Ovary (tissue), 9 donors: ENCODE results near the gene CHRM4. TPM values are rescaled to one million over a fixed set of nuclear protein-coding genes. Genes with fewer than 3 reads are reported as not detected.

ENCODE experiments used
- DNase-seq, 5 donors: peaks; one replicate each; pipeline ENCODE4 v3.0.0-alpha.2; 2019 to 2020
- H3K27ac ChIP-seq, 2 donors: fragments of 200-600 bp; one replicate each; pipeline versions ENCODE4 v1.5.1 to v1.8.0; 2019 to 2022
- H3K27me3 ChIP-seq: fragments of 200-600 bp; one replicate; pipeline ENCODE4 v1.8.0; 2022
- H3K36me3 ChIP-seq: fragments of 200-600 bp; sonication (generic); one replicate; pipeline ENCODE4 v1.5.1; 2019
- H3K4me1 ChIP-seq: one replicate; pipeline ENCODE4 v1.8.1; 2013; ENCODE audit warnings: mild to moderate bottlenecking, moderate library complexity; ENCODE audit not compliant: insufficient read depth
- H3K4me3 ChIP-seq: fragments of 200-600 bp; sonication (generic); one replicate; pipeline ENCODE4 v1.5.1; 2017
- H3K9me3 ChIP-seq, 2 donors: fragments of 200-600 bp in 1 of 2; sonication (generic) in 1 of 2; one replicate each; pipeline versions ENCODE4 v1.5.1 to v1.8.1; 2013 to 2019; ENCODE audit warnings: mild to moderate bottlenecking in 1 of 2, moderate library complexity in 1 of 2
- EP300 ChIP-seq: sonication (generic); formaldehyde crosslinking; IDR thresholded peaks from one replicate; pipeline ENCODE4 v1.6.1; 2017; ENCODE audit warnings: antibody characterized with exemption
- POLR2A ChIP-seq: fragments of 450-650 bp; IDR thresholded peaks from one replicate; pipeline ENCODE4 v1.6.1; 2017; ENCODE audit warnings: antibody characterized with exemption, mild to moderate bottlenecking, moderate library complexity
- WGBS, 3 donors: extraction: QIAGEN DNeasy Blood & Tissue Kit in 1 of 3; methylation state at CpG; one replicate each; pipeline versions ENCODE4 v1.1.5 to v1.1.7; 2013 to 2017; 5-methylcytosine and 5-hydroxymethylcytosine counted together
- intact Hi-C, 4 donors: fragments of 100-400 bp; cut with DNase I; formaldehyde crosslinking; loops; one replicate each; pipeline versions ENCODE4 v1.11.0 to v1.15.1; 2022 to 2023
- polyA plus RNA-seq, 2 donors: library from polyadenylated mRNA; stranded (reverse); fragments of 200-250 nt in 1 of 2; fragments of 350-450 nt in 1 of 2; fragmentation: Illumina TruSeq in 1 of 2; extraction: RNeasy Lipid Tissue Mini Kit (QIAGEN cat#74804) in 1 of 2; gene quantifications; one replicate each; pipeline ENCODE4 v1.2.3, GENCODE V29; 2013 to 2014
- total RNA-seq, 7 donors: library from RNA; depleted of rRNA in 2 of 7; stranded (reverse); fragments of >200 nt in 2 of 7; fragmentation: NEBNext Ultra II Directional in 3 of 7; extraction: Animal tissue kit (Norgen Biotek cat#: 25700) in 3 of 7; gene quantifications; one replicate each; pipeline versions ENCODE4 v1.1.0 to v1.2.4, GENCODE V29; 2016 to 2023
- TF ChIP-seq, protein P1 (sequence below), 3 donors: fragments of 450-650 bp in 2 of 3; fragments of 200-600 bp in 1 of 3; IDR thresholded peaks; one replicate each; pipeline versions ENCODE4 v1.5.1 to v1.8.0; 2016 to 2022; ENCODE audit warnings: antibody characterized with exemption in 3 of 3, mild to moderate bottlenecking in 1 of 3
- donor health status: DM: no; HTN: no; CAD: no; lungs with moderate emphysema.
- donor health status: DM: no; HTN: no; CAD: no.
- donor health status: Bipolar disorder and iron deficiency.
- donor health status: DM: yes; HTN: yes; CAD: no.
- donor health status: DM: no; HTN: no; CAD: no.
- donor health status: DM: yes; HTN: yes; CAD: no.

The CHRM4 gene
- total and polyA plus RNA-seq, 9 donors, result 0.16 to 0.42 (median 0.21) TPM; not detected in 3

DNA sequence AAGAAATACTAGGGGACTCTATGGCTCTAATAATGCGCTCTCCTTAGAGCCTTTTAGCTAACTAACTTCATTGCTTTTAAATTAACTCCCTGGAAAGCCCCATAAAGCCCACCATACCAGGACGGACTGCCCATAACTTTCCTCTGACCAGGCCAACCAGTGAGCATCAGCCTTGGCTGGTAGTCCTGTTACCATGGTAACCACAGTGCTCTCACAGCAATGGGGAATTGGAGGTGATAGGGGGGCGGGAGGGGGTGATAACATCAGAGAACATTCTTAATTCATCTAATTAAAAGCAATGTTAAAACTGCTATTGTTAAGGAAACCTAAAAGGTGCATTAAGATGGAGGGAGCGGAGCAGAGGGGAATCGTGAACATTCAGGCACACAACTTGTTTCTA is 27.2 kb upstream of the CHRM4 start:
- no peaks in the 10 kb centered on the region for H3K36me3 ChIP-seq
- no peak for TF ChIP-seq POLR2A
- TF ChIP-seq, protein P1, sequence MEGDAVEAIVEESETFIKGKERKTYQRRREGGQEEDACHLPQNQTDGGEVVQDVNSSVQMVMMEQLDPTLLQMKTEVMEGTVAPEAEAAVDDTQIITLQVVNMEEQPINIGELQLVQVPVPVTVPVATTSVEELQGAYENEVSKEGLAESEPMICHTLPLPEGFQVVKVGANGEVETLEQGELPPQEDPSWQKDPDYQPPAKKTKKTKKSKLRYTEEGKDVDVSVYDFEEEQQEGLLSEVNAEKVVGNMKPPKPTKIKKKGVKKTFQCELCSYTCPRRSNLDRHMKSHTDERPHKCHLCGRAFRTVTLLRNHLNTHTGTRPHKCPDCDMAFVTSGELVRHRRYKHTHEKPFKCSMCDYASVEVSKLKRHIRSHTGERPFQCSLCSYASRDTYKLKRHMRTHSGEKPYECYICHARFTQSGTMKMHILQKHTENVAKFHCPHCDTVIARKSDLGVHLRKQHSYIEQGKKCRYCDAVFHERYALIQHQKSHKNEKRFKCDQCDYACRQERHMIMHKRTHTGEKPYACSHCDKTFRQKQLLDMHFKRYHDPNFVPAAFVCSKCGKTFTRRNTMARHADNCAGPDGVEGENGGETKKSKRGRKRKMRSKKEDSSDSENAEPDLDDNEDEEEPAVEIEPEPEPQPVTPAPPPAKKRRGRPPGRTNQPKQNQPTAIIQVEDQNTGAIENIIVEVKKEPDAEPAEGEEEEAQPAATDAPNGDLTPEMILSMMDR (IDR thresholded peaks at IDR 0.05), result no peak
- no peak for TF ChIP-seq EP300
- DNase-seq, result no peak
- no peak overlapping the region for H3K27ac ChIP-seq
- H3K4me3 ChIP-seq, result no peak overlapping the region
- WGBS, 3 donors, result 91 to 94% (median 92%) methylated on average over 5 of the region's 5 CpGs
- intact Hi-C loops, result no loop called here
- H3K9me3 ChIP-seq, result no peaks in the 10 kb centered on the region
- H3K4me1 ChIP-seq, result no peaks in the 10 kb centered on the region
- no peaks in the 10 kb centered on the region for H3K27me3 ChIP-seq

DNA sequence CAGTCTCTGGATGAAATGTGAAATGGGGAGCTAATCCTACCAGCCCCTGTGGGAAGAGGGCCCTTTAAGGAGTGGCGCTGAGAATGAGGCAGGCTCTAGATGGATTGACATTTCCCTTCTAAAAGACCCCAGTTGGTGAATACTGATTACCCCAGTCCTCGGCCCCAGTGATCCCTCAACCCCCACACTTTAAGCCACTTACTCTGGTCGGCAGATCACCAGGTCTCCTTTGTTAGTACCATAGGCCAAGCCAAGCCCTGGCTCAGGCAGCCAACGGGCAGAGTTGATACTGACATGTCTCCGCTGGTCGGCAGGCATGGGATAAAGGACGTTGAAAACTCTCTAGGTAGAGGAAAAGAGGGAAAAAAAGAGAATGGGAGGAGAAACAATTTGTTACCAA is 26.1 kb upstream of the CHRM4 start:
- 85 to 86% (median 86%) methylated on average over 7 of the region's 7 CpGs for WGBS, 3 donors
- H3K4me3 ChIP-seq, result no peak overlapping the region
- H3K4me1 ChIP-seq, result no peaks in the 10 kb centered on the region
- no peaks in the 10 kb centered on the region for H3K27me3 ChIP-seq
- intact Hi-C loops, result no loop called here
- no peaks in the 10 kb centered on the region for H3K36me3 ChIP-seq
- H3K27ac ChIP-seq, result no peak overlapping the region
- H3K9me3 ChIP-seq, result no peaks in the 10 kb centered on the region
- TF ChIP-seq EP300, result no peak
- TF ChIP-seq, protein P1 (IDR thresholded peaks at IDR 0.05), result no peak
- no peak for TF ChIP-seq POLR2A
- no peak for DNase-seq

DNA sequence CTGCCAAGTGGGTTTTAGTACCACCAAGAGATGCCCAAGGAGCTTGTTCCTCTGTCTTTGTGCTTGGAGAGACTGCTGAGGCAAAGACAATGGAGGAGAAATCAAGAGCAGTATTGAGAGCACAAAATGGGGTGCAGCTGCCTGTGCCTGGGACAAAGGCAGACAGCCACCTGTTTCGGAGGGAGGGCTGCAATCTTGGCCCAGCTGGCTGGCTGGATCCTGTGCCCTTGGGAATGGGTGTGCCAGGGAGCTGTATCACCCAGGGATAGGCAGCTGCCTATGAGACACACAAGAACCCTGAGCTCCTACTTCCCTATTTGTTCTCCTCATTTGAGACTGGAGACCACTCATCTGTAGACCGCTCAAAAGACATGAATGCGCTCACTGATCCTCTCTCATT is 23.3 kb upstream of the CHRM4 start:
- intact Hi-C loops, result no loop called here
- Histone ChIP-seq H3K27me3 (no peaks in the 10 kb centered on the region), H3K36me3 (no peaks in the 10 kb centered on the region), H3K27ac (no peak overlapping the region), H3K9me3 (no peaks in the 10 kb centered on the region), H3K4me1 (no peaks in the 10 kb centered on the region), H3K4me3 (no peak overlapping the region)
- TF ChIP-seq, protein P1 (IDR thresholded peaks at IDR 0.05), result no peak
- TF ChIP-seq EP300, result no peak
- WGBS, 3 donors, result 64 to 66% (median 64%) methylated on average over 3 of the region's 3 CpGs
- DNase-seq, result no peak

DNA sequence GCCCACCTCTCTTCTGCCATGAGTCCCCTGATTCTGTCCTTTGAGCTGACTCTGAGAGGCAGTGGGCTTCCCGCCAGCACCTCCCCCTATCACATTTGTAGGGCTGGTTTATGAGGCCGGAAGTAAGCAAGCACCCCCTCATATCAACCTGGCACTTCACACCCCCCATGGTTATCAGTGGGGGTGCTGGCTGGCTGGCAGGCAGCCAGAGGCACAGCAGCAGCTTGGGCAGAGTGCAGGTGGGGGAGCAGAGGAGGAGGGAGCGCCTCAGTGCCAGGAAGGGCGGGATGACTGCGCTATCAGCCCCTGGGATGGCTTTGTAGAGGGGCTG is 22.9 kb upstream of the CHRM4 start:
- Histone ChIP-seq H3K36me3 (no peaks in the 10 kb centered on the region), H3K4me1 (no peaks in the 10 kb centered on the region), H3K9me3 (no peaks in the 10 kb centered on the region), H3K27ac (no peak overlapping the region), H3K27me3 (no peaks in the 10 kb centered on the region), H3K4me3 (no peak overlapping the region)
- TF ChIP-seq EP300 (no peak), POLR2A (no peak)
- TF ChIP-seq, protein P1 (IDR thresholded peaks at IDR 0.05), result no peak
- no peak for DNase-seq
- intact Hi-C loops, result no loop called here
- 85 to 98% (median 90%) methylated on average over 5 of the region's 5 CpGs for WGBS, 3 donors
